ENCODE measurements around the gene UQCR11.
A peak's percentile ranks its signal among the peaks of the same experiment; 100 is the strongest.

UQCR11 gene

GRCh38 chr19:1626417-1627010, 21.3 kb upstream of the UQCR11 start:
- Histone ChIP-seq H3K27ac (ENCODE audit: low read length) (no peak overlapping the region), H3K9ac (ENCODE audit: low read length) (no peak overlapping the region), H3K4me1 (ENCODE audit: low read length) (no peaks in the 10 kb centered on the region), H4K20me1 (ENCODE audit: insufficient read depth, low read length) (peaks cover 32% of the 10 kb centered on the region), H3K36me3 (replicated peaks; ENCODE audit: low read depth, low read length) (peaks cover 62% of the 10 kb centered on the region), H2AFZ (ENCODE audit: low read depth, low read length) (no peak overlapping the region), H3K4me2 (ENCODE audit: low read length) (no peak overlapping the region), H3K9me3 (ENCODE audit: insufficient read depth, low read length) (no peaks in the 10 kb centered on the region), H3K27me3 (ENCODE audit: low read depth, low read length) (no peaks in the 10 kb centered on the region), H3K79me2 (ENCODE audit: low read length) (peaks cover 28% of the 10 kb centered on the region), H3K4me3 (ENCODE audit: low read length) (no peak overlapping the region)
- TF ChIP-seq CTCF (IDR thresholded peaks at IDR 0.05; ENCODE audit: low read depth, low read length) (no peak), EZH2phosphoT487 (IDR thresholded peaks at IDR 0.05; ENCODE audit: low read depth) (no peak)

GRCh38 chr19:1624458-1624857, 19.2 kb upstream of the UQCR11 start:
- Histone ChIP-seq H4K20me1 (ENCODE audit: insufficient read depth, low read length) (peaks cover 25% of the 10 kb centered on the region), H3K36me3 (replicated peaks; ENCODE audit: low read depth, low read length) (peaks cover 61% of the 10 kb centered on the region), H3K27me3 (ENCODE audit: low read depth, low read length) (no peaks in the 10 kb centered on the region), H3K4me1 (ENCODE audit: low read length) (no peaks in the 10 kb centered on the region), H3K4me3 (ENCODE audit: low read length) (no peak overlapping the region), H3K79me2 (ENCODE audit: low read length) (peaks cover 9% of the 10 kb centered on the region; the same call in 1 of the 2 replicates), H3K27ac (ENCODE audit: low read length) (no peak overlapping the region), H3K9ac (ENCODE audit: low read length) (no peak overlapping the region), H2AFZ (ENCODE audit: low read depth, low read length) (no peak overlapping the region), H3K9me3 (ENCODE audit: insufficient read depth, low read length) (no peaks in the 10 kb centered on the region), H3K4me2 (ENCODE audit: low read length) (no peak overlapping the region)
- TF ChIP-seq EZH2phosphoT487 (IDR thresholded peaks at IDR 0.05; ENCODE audit: low read depth) (no peak), CTCF (IDR thresholded peaks at IDR 0.05; ENCODE audit: low read depth, low read length) (peak; percentile 69)

- Histone ChIP-seq H3K27me3 (ENCODE audit: low read depth, low read length) (no peaks in the 10 kb centered on the region), H3K4me2 (ENCODE audit: low read length) (no peak overlapping the region), H4K20me1 (ENCODE audit: insufficient read depth, low read length) (peaks cover 37% of the 10 kb centered on the region), H3K9me3 (ENCODE audit: insufficient read depth, low read length) (no peaks in the 10 kb centered on the region), H3K9ac (ENCODE audit: low read length) (no peak overlapping the region), H2AFZ (ENCODE audit: low read depth, low read length) (no peak overlapping the region), H3K79me2 (ENCODE audit: low read length) (peaks cover 10% of the 10 kb centered on the region; the same call in 1 of the 2 replicates), H3K36me3 (replicated peaks; ENCODE audit: low read depth, low read length) (peaks cover 74% of the 10 kb centered on the region), H3K4me1 (ENCODE audit: low read length) (no peaks in the 10 kb centered on the region; the same call in 1 of the 2 replicates), H3K27ac (ENCODE audit: low read length) (no peak overlapping the region), H3K4me3 (ENCODE audit: low read length) (no peak overlapping the region)
- no peak for TF ChIP-seq CTCF (IDR thresholded peaks at IDR 0.05; ENCODE audit: low read depth, low read length)
Observed at GRCh38 chr19:1622541-1622940, 17.3 kb upstream of the UQCR11 start.

- Histone ChIP-seq H3K4me1 (ENCODE audit: low read length) (peaks cover 4% of the 10 kb centered on the region), H3K4me2 (ENCODE audit: low read length) (no peak overlapping the region), H3K27ac (ENCODE audit: low read length) (no peak overlapping the region), H3K9me3 (ENCODE audit: insufficient read depth, low read length) (no peaks in the 10 kb centered on the region), H3K9ac (ENCODE audit: low read length) (no peak overlapping the region), H3K27me3 (ENCODE audit: low read depth, low read length) (no peaks in the 10 kb centered on the region), H2AFZ (ENCODE audit: low read depth, low read length) (no peak overlapping the region), H3K36me3 (replicated peaks; ENCODE audit: low read depth, low read length) (peaks cover 79% of the 10 kb centered on the region), H4K20me1 (ENCODE audit: insufficient read depth, low read length) (peaks cover 42% of the 10 kb centered on the region), H3K4me3 (ENCODE audit: low read length) (no peak overlapping the region), H3K79me2 (ENCODE audit: low read length) (peaks cover 10% of the 10 kb centered on the region; the same call in 1 of the 2 replicates)
- TF ChIP-seq CTCF (IDR thresholded peaks at IDR 0.05; ENCODE audit: low read depth, low read length) (no peak), EZH2phosphoT487 (IDR thresholded peaks at IDR 0.05; ENCODE audit: low read depth) (no peak)
Observed at GRCh38 chr19:1622007-1622406, 16.7 kb upstream of the UQCR11 start.
